Measurements from ENCODE around the gene ACTL6A. TPM values are rescaled to one million over a fixed set of nuclear protein-coding genes. Genes with fewer than 3 reads are reported as not detected.

Gene ACTL6A
- total RNA-seq, 2 donors from 2014 or later, result 37.2 to 49.7 TPM

DNA sequence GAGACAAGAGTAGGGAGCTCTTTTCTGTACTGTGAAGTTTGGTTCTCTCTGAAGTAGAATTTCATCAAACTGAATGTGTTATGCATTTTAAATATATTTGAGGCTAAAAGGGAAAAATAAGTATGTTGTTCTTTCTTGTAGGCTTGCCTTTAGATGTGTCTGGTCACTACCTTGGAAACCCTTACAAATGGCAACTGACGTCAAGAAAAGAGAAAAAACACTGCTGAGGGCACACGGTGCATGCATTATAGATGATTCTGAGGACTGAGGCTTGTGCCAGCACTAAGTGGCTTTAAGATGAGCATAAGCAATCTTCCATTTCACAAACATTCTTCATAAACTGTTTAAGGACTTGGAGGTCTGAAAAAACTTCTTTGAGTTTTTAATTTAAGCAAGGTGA is 31.1 kb upstream of the ACTL6A start:
- H3K4me1 ChIP-seq, result no peaks in the 10 kb centered on the region
- no peak overlapping the region for H3K4me3 ChIP-seq
- DNase-seq, result no peak
- H3K27ac ChIP-seq, result no peak overlapping the region
- no peaks in the 10 kb centered on the region for H3K27me3 ChIP-seq
- intact Hi-C loops (cut with DNase I), result loop anchor here (10.0 kb wide), 1 partner anchor 87 kb away; no protein-coding TSS in a partner anchor
- no peaks in the 10 kb centered on the region for H3K9me3 ChIP-seq
- TF ChIP-seq CTCF (IDR thresholded peaks at IDR 0.05), result no peak
- H3K9ac ChIP-seq (ENCODE audit: low read depth in 2 of 2, low read length in 2 of 2), result no peak overlapping the region
- no peaks in the 10 kb centered on the region for H3K36me3 ChIP-seq

DNA sequence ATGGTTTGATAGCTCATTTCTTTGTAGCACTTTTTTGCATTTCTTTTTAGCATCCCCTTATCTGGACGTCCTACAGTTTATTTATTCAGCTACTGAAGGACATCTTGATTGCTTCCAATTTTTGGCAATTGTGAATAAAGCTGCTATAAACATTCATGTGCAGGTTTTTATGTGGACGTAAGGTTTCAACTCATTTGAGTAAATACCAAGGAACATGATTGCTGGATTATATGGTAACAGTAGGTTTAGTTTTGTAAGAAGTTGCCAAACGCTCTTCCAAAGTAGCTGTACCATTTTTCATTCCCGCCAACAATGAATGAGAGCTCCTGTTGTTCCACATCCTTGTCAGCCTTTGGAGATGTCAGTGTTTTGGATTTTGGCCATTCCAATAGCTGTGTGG is 29.5 kb upstream of the ACTL6A start:
- Histone ChIP-seq H3K27me3 (no peaks in the 10 kb centered on the region), H3K4me3 (no peak overlapping the region), H3K36me3 (no peaks in the 10 kb centered on the region), H3K9me3 (no peaks in the 10 kb centered on the region), H3K4me1 (no peaks in the 10 kb centered on the region), H3K27ac (no peak overlapping the region), H3K9ac (ENCODE audit: low read depth in 2 of 2, low read length in 2 of 2) (no peak overlapping the region)
- intact Hi-C loops (cut with DNase I), result loop anchor here (10.0 kb wide), 1 partner anchor 88 kb away; no protein-coding TSS in a partner anchor
- TF ChIP-seq CTCF (IDR thresholded peaks at IDR 0.05), result no peak
- DNase-seq, result no peak

GRCh38 chr3:179536256-179536655 is 26.5 kb upstream of the ACTL6A start:
- intact Hi-C loops (cut with DNase I), result loop anchor here (10.0 kb wide), 1 partner anchor 91 kb away; no protein-coding TSS in a partner anchor
- H3K27ac ChIP-seq, result no peak overlapping the region
- no peak for TF ChIP-seq CTCF (IDR thresholded peaks at IDR 0.05)
- DNase-seq, result no peak
- no peaks in the 10 kb centered on the region for H3K9me3 ChIP-seq
- no peak overlapping the region for H3K9ac ChIP-seq (ENCODE audit: low read depth in 2 of 2, low read length in 2 of 2)
- no peaks in the 10 kb centered on the region for H3K36me3 ChIP-seq
- no peaks in the 10 kb centered on the region for H3K27me3 ChIP-seq
- no peak overlapping the region for H3K4me3 ChIP-seq
- no peaks in the 10 kb centered on the region for H3K4me1 ChIP-seq

DNA sequence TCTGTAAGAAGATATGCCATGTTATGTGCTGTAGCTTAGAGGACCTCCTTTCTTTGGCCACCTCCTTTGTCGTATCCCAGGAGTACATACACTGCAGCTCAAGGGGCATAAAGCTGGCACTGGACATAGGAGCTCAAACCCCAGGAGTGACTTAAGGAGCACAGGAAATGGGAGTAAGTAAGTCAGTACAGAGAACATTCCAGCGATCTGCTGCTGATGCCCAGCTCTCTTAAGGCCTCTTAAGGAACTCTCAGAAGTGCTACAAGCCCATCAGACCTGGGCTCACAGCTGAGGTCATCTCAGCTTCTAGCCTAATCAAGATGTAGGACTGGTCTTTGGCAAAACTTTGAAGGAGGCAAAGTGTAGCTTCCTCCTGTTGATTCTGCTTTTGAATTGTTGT is 21.6 kb upstream of the ACTL6A start:
- H3K27me3 ChIP-seq, result no peaks in the 10 kb centered on the region

DNA sequence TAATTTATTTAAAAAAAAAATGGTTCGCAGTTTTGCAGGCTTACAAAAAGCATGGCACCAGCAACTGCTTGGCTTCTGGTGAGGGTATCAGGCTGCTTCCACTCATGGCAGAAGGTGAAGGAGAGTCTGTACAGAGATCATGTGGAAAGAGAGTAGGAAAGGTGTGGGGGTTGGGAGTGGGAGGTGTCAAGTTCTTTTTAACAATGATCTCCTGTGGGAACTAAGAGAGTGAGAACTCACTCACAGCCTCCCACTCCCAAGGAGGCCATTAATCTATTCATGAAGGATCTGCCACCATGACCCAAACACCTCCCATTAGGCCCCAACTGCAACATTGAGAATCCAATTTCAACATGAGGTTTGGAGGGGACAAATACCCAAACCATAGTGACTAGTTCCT is 21.1 kb upstream of the ACTL6A start:
- no peaks in the 10 kb centered on the region for H3K4me1 ChIP-seq
- no peak overlapping the region for H3K27ac ChIP-seq
- no peaks in the 10 kb centered on the region for H3K27me3 ChIP-seq
- no peak for DNase-seq
- H3K9ac ChIP-seq (ENCODE audit: low read depth in 2 of 2, low read length in 2 of 2), result no peak overlapping the region
- no peaks in the 10 kb centered on the region for H3K36me3 ChIP-seq
- H3K4me3 ChIP-seq, result no peak overlapping the region
- no peak for TF ChIP-seq CTCF (IDR thresholded peaks at IDR 0.05)
- H3K9me3 ChIP-seq, result no peaks in the 10 kb centered on the region
- intact Hi-C loops (cut with DNase I), result no loop called here

More for the DNA sequence above, 21.6 kb upstream of the ACTL6A start:
- intact Hi-C loops (cut with DNase I), result no loop called here
- Histone ChIP-seq H3K9me3 (no peaks in the 10 kb centered on the region), H3K4me3 (no peak overlapping the region), H3K36me3 (no peaks in the 10 kb centered on the region), H3K4me1 (no peaks in the 10 kb centered on the region), H3K9ac (ENCODE audit: low read depth in 2 of 2, low read length in 2 of 2) (no peak overlapping the region), H3K27ac (no peak overlapping the region)
- no peak for DNase-seq
- TF ChIP-seq CTCF (IDR thresholded peaks at IDR 0.05), result no peak

Data from colonic mucosa (tissue), 4 donors.